K562 treated with DMSO at 1 percent for 4 hours (cell line): ENCODE results near the gene KRT34. TPM values are rescaled to one million over a fixed set of nuclear protein-coding genes. Genes with fewer than 3 reads are reported as not detected.

Experiments
- total RNA-seq: library from RNA; unstranded; fragments of 300-600 nt; gene quantifications from 2 replicates; pipeline ENCODE4 v1.2.3, GENCODE V29; 2022; ENCODE audit not compliant: insufficient read depth

The KRT34 gene
- not detected in 2 replicates for total RNA-seq

GRCh38 chr17:41381943-41382342, at the start of gene KRT34:
TSS of gene KRT34 (minus strand) at chr17:41382306. CDS start at chr17:41382246, 60 bp downstream.

GRCh38 chr17:41424111-41424635, 42.1 kb upstream of the KRT34 start, which contains the start of gene KRT37:
TSS of gene KRT37 (minus strand) at chr17:41424585. CDS start at chr17:41424523, 62 bp downstream.

GRCh38 chr17:41396996-41397660, 15.0 kb upstream of the KRT34 start, which contains the start of gene KRT31:
TSS of gene KRT31 (minus strand) at chr17:41397608. CDS start at chr17:41397539, 69 bp downstream.

GRCh38 chr17:41369713-41370112, 12.4 kb downstream of the KRT34 start, which contains the start of gene KRT33B:
TSS of gene KRT33B (minus strand) at chr17:41369813. CDS start at chr17:41369750, 63 bp downstream.

GRCh38 chr17:41350381-41350878, 31.7 kb downstream of the KRT34 start, which contains the start of gene KRT33A:
TSS of gene KRT33A (minus strand) at chr17:41350828. CDS start at chr17:41350767, 61 bp downstream.

Other genes starting within 250 kb of the KRT34 start
- gene KRTAP4-6, start 241.8 kb downstream of the KRT34 start, total RNA-seq, result not detected in 2 replicates
- not detected in 2 replicates for gene KRTAP4-5, start 232.5 kb downstream of the KRT34 start, total RNA-seq
- not detected in 2 replicates for gene KRTAP4-4, start 221.6 kb downstream of the KRT34 start, total RNA-seq
- not detected in 2 replicates for gene KRTAP4-3, start 214.1 kb downstream of the KRT34 start, total RNA-seq
- gene KRTAP4-2, start 204.1 kb downstream of the KRT34 start, total RNA-seq, result not detected in 2 replicates
- gene KRTAP4-1, start 197.4 kb downstream of the KRT34 start, total RNA-seq, result not detected in 2 replicates
- not detected in 2 replicates for gene KRTAP9-1, start 192.4 kb downstream of the KRT34 start, total RNA-seq
- not detected in 2 replicates for gene KRTAP9-2, start 155.7 kb downstream of the KRT34 start, total RNA-seq
- not detected in 2 replicates for gene KRTAP9-3, start 149.9 kb downstream of the KRT34 start, total RNA-seq
- gene KRTAP9-8, start 144.3 kb downstream of the KRT34 start, total RNA-seq, result not detected in 2 replicates
- not detected in 2 replicates for gene KRTAP9-4, start 132.6 kb downstream of the KRT34 start, total RNA-seq
- not detected in 2 replicates for gene KRTAP9-9, start 126.9 kb downstream of the KRT34 start, total RNA-seq
- not detected in 2 replicates for gene KRTAP9-6, start 116.9 kb downstream of the KRT34 start, total RNA-seq
- not detected in 2 replicates for gene KRTAP9-7, start 106.6 kb downstream of the KRT34 start, total RNA-seq
- not detected in 2 replicates for gene KRTAP29-1, start 79.5 kb downstream of the KRT34 start, total RNA-seq
- not detected in 2 replicates for gene KRTAP16-1, start 73.0 kb downstream of the KRT34 start, total RNA-seq
- gene KRTAP17-1, start 66.6 kb downstream of the KRT34 start, total RNA-seq, result not detected in 2 replicates
- not detected in 2 replicates for gene KRT33A, start 31.5 kb downstream of the KRT34 start, total RNA-seq
- not detected in 2 replicates for gene KRT33B, start 12.5 kb downstream of the KRT34 start, total RNA-seq
- gene KRT31, start 15.3 kb upstream of the KRT34 start, total RNA-seq, result not detected in 2 replicates
- gene KRT37, start 42.3 kb upstream of the KRT34 start, total RNA-seq, result not detected in 2 replicates
- gene KRT38, start 58.7 kb upstream of the KRT34 start, total RNA-seq, result not detected in 2 replicates
- gene KRT32, start 85.1 kb upstream of the KRT34 start, total RNA-seq, result not detected in 2 replicates
- not detected in 2 replicates for gene KRT35, start 98.8 kb upstream of the KRT34 start, total RNA-seq
- not detected in 2 replicates for gene KRT36, start 107.6 kb upstream of the KRT34 start, total RNA-seq
- gene KRT13, start 123.3 kb upstream of the KRT34 start, total RNA-seq, result not detected in 2 replicates
- gene KRT15, start 136.6 kb upstream of the KRT34 start, total RNA-seq, result 1.0 TPM in 1 of 2 replicates, not detected in the other
- 155 and 171 TPM in 2 replicates for gene KRT19, start 146.0 kb upstream of the KRT34 start, total RNA-seq
- not detected in 2 replicates for gene KRT9, start 189.8 kb upstream of the KRT34 start, total RNA-seq
- gene KRT14, start 204.6 kb upstream of the KRT34 start, total RNA-seq, result not detected in 2 replicates
- gene KRT16, start 230.5 kb upstream of the KRT34 start, total RNA-seq, result not detected in 2 replicates
- gene KRT17, start 242.3 kb upstream of the KRT34 start, total RNA-seq, result not detected in 2 replicates